Neutrophil (primary cell): ENCODE results near the gene WDR64.

Experiments
- H3K27ac ChIP-seq: fragments of 200-600 bp; sonication (generic); 2 replicates; pipeline ENCODE4 v1.5.1; 2016; ENCODE audit warnings: mild to moderate bottlenecking, moderate library complexity
- H3K27me3 ChIP-seq: fragments of 200-600 bp; sonication (generic); 2 replicates; pipeline ENCODE4 v1.6.0; 2016; ENCODE audit warnings: mild to moderate bottlenecking
- H3K36me3 ChIP-seq: fragments of 200-600 bp; sonication (generic); 2 replicates; pipeline ENCODE4 v1.5.1; 2017
- H3K4me1 ChIP-seq, 2 experiments: fragments of 200-600 bp in 1 of 2; sonication (generic) in 1 of 2; 1 replicate in 1 of 2; 2 replicates in 1 of 2; pipeline versions ENCODE4 v1.5.1 to v1.6.1; 2013 to 2016; ENCODE audit warnings: low read depth in 1 of 2, low read length in 1 of 2, mild to moderate bottlenecking in 1 of 2, moderate library complexity in 1 of 2; ENCODE audit not compliant: control insufficient read depth in 1 of 2, insufficient read depth in 1 of 2
- H3K4me3 ChIP-seq, 2 experiments: fragments of 200-600 bp in 1 of 2; sonication (generic) in 1 of 2; 1 replicate in 1 of 2; 2 replicates in 1 of 2; pipeline ENCODE4 v1.5.1; 2013 to 2016; ENCODE audit warnings: low read depth in 1 of 2, low read length in 1 of 2, mild to moderate bottlenecking in 1 of 2, moderate library complexity in 1 of 2
- H3K9me3 ChIP-seq: fragments of 200-600 bp; sonication (generic); 2 replicates; pipeline ENCODE4 v1.5.1; 2016
- CTCF ChIP-seq: fragments of 200-600 bp; sonication (generic); IDR thresholded peaks from 2 replicates; pipeline ENCODE4 v1.5.1; 2016; ENCODE audit warnings: antibody characterized with exemption

The WDR64 gene

DNA sequence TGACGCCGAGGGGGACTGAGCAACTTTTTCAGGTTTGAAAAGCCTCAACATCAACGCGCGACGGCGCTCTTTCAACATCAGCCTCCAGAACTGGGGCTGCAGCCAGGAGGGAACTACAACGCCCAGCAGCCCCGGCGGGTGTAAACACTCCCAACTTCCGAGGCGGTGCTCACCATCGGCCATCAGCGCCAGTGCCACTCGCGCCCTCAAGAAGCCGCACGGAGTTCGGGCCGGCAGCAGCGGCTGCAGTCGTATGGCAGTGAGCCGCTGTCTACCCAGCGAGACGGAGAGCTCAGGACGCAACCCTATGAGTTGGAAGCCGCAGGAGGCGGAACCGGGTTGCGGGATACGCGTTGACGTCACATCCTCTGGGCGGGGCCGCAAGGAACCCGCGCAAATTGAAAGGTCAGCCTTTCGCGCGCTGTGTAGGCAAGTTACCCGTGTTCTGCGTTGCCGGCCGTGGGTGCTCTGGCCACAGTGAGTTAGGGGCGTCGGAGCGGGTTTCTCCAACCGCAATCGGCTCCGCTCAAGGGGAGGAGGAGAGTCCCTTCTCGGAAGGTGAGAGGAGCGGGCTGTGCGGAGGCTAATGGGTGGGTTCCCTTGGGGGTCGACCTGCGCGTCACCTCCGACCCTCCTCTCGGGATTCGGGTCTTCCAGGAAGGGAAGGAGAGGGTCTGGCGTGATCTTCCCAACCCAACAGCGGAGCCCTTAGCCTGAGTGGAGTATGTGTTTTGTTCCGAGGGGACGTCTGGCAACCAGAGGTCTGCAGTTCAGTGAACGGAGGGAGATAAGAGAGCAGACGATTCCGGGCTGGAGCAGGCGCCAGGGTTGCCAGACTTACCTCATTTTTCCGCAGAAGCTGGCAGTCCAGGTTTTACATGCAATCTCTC lies 196.0 kb downstream of the WDR64 start, which contains the start of gene EXO1:
TSS of gene EXO1 (plus strand) at position 409 of the 890 bp plus-strand sequence. CDS start 2,222 bp downstream, outside the sequence.
- no peaks in the 10 kb centered on the region for H3K9me3 ChIP-seq
- peaks cover 17% of the 10 kb centered on the region for H3K27me3 ChIP-seq
- no peaks in the 10 kb centered on the region for H3K36me3 ChIP-seq
- H3K27ac ChIP-seq: peak within 1 kb of the TSS; percentile 98
- peaks cover 16 to 20% of the 10 kb centered on the region in 2 experiments for H3K4me1 ChIP-seq
- peak within 1 kb of the TSS; percentile 85 to 96 for H3K4me3 ChIP-seq
- no peak for TF ChIP-seq CTCF

DNA sequence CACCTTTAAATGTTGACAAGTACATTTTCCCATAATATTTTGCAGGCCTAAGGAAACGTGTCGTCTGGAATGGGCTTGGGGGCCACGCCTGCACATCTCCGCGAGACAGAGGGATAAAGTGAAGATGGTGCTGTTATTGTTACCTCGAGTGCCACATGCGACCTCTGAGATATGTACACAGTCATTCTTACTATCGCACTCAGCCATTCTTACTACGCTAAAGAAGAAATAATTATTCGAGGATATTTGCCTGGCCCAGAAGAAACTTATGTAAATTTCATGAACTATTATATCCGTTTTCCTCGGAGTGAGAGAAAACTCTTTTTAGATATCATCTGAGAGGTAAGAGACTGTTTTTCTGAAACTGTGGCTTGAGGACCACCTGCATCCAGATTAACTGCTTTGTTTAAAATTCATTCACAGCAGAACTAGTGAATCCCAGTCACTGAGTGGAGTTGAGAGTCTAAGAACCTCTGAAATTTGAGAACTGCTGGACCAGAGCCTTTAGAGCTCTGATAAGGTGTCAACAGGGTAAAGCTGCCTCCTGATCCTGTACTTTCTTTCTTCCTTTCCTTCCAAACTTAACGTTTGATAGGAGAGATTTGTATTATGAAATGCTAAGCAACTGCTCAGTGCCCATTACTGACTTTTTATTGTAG lies 196.7 kb downstream of the WDR64 start:
- peaks cover 7% of the 10 kb centered on the region for H3K36me3 ChIP-seq
- peaks cover 16 to 20% of the 10 kb centered on the region in 2 experiments for H3K4me1 ChIP-seq
- H3K4me3 ChIP-seq: peak overlapping the region in 1 of 2 experiments; percentile 85
- no peaks in the 10 kb centered on the region for H3K9me3 ChIP-seq
- H3K27me3 ChIP-seq: peaks cover 10% of the 10 kb centered on the region
- TF ChIP-seq CTCF: no peak
- no peak overlapping the region for H3K27ac ChIP-seq

GRCh38 chr1:241849345-241849695 lies 197.2 kb downstream of the WDR64 start:
- H3K27ac ChIP-seq: no peak overlapping the region
- H3K4me1 ChIP-seq: peaks cover 16 to 20% of the 10 kb centered on the region in 2 experiments
- peaks cover 4% of the 10 kb centered on the region for H3K27me3 ChIP-seq
- peaks cover 8% of the 10 kb centered on the region for H3K36me3 ChIP-seq
- TF ChIP-seq CTCF: no peak
- H3K9me3 ChIP-seq: no peaks in the 10 kb centered on the region
- H3K4me3 ChIP-seq: no peak overlapping the region
